Fibroblast of skin of abdomen (primary cell): ENCODE results near the gene CD300H.
"Not testable (repeated sequence)": the region's sequence is repeated elsewhere in the genome, so short reads cannot be mapped to it uniquely, and the experiment has no call there.

Source experiments
- DNase-seq: peaks from one replicate; pipeline ENCODE4 v3.0.0-alpha.2; 2013

CD300H gene

DNA sequence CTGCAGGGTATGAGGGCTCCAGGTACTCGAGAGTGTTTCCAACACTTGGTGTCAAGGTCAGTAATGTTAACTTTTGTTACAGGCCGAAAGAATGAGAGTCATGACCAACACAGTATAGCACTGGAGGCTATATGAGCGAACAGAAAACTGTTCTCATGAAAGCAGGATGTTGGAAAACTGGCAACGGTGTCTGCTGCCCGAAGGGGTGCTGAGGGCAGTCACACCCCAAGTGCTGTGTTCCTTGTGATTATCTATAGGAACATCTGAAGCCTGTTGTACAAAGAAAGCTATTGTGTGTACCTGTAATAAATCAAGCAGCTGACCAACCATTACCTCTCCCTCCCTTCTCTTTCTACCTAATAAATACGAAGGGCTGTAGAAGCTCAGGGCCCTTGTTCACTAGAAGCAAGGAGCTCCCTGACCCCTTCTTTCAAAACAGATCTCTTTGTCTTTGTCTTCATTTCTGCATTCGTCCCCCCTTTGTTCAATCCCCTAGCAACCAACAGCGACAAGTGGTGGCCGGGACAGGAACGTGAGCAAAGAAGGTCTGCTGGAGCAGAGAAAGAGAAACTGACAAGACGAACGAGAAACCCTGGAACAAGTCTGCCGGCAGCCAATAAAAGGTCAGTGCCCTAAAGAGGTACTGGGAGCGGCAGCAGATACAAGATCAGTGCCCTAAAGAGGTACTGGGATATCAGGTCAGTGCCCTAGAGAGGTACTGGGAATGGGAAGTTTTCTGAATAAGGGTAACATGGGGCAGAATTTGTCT is 17.2 kb upstream of the CD300H start:
- no peak for DNase-seq

DNA sequence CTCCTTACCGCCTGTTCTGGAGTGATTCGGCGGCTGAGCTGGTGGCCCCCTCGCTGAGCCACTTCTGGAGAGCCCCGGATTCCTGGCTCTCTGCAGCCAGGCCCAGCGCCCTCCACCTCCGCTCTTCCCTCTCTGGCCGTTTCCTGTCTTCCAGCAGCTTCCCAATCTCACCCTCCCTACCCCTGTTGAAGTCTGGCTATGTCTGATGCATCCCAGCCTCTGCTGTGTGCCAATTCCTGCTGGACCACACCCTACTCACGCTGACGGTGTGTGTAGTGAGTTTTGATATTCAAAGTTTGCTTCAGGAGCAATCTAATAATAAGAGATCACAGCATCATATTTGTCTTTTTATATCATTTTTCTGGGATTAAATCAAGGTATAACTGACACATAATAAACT is 15.3 kb upstream of the CD300H start:
- no peak for DNase-seq

DNA sequence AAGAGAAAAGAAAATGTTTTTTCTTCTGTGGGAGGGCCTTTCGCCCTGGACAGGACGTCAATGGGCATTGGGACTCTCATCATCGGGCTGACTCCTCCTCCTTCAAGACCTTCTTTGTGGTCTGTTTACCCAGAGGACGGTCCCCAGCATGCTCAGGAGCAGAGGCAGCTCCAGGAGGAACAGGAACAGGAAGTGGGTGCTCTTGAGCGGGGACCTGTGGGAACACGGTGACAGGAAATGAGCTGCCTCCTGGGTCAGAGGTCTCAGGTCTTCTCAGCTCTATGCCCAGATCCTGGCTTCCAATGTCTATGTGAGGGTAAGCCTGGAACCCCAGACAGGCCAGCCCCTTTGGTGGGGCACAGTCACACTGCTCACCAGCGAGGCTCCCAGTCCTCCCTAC is 12.6 kb upstream of the CD300H start:
- no peak for DNase-seq

DNA sequence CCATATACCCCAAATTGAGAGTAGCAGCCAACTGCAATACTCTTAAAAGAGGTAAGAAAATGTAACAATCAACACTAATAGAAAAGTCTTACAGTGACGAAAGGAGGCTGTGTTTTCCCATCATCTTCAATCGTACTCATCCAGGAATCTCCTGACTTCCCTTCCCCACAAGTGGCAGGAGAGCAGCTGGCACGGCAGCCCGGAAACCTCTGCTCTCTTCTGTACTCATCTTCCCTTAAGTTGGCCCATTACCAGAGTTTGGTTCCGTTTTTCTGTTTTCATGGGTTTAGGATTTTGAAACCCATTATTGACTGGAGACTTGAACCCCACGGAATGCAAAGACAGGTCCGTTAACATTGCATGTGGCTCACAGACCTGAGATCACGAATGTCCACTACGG is 11.7 kb upstream of the CD300H start:
- DNase-seq = no peak

DNA sequence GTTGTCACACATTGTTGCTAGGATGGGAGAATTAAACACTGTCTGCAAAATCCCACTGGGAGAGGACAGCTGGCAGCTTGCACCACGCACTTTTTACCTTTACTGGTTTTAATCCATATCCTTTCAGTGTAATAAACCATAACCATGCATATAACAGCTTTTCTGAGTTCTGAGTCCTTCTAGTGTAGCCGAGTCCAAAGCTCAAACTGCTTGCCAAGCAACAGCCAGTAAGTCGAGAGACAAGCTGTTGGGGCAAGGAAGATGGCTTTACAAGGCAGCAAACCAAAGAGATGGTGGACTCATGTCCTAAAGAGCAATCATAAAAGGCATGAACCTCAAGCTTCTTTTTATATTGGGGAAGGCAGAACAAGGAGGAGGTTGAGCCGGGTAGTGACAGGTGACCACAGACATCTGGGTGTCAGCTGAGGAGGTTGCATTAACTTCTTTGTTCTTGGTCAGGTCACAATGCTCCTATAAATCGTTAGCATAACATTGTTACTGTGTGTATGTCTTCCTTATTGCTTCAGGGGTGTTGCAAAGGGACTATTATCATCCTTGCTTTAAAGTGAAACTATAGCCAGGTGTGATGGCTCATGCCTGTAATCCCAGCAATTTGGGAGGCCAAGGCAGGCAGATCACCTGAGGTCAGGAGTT is 7.3 kb upstream of the CD300H start:
- no peak for DNase-seq

DNA sequence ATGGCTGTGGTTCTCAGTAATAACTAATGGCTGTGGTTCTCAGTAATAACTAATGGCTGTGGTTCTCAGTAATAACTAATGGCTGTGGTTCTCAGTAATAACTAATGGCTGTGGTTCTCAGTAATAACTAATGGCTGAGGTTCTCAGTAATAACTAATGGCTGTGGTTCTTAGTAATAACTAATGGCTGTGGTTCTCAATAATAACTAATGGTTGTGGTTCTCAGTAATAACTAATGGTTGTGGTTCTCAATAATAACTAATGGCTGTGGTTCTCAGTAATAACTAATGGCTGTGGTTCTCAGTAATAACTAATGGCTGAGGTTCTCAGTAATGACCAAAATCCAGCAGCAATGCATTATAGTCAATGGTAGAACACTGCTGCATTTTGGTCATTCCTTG is 6.3 kb upstream of the CD300H start:
- not testable (repeated sequence) for DNase-seq

DNA sequence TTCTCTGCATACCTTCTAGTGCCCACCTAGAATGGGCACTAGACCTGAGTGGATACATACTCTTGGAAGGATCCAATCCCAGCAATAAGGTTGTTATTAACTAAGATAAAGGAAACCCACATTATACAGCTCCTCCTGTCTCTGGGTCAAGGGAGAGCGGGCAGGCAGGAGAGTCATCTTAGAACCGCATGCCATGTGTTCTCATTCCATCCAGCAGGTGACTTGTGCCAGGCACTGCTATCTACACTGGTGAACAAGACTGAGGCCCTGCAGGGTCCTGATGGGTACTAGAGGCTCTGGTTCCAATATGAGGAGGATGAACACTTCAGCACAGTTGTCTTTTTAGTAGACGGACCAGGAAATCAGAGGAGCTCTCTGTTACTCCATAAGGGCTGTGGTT is 5.9 kb upstream of the CD300H start:
- DNase-seq = no peak

DNA sequence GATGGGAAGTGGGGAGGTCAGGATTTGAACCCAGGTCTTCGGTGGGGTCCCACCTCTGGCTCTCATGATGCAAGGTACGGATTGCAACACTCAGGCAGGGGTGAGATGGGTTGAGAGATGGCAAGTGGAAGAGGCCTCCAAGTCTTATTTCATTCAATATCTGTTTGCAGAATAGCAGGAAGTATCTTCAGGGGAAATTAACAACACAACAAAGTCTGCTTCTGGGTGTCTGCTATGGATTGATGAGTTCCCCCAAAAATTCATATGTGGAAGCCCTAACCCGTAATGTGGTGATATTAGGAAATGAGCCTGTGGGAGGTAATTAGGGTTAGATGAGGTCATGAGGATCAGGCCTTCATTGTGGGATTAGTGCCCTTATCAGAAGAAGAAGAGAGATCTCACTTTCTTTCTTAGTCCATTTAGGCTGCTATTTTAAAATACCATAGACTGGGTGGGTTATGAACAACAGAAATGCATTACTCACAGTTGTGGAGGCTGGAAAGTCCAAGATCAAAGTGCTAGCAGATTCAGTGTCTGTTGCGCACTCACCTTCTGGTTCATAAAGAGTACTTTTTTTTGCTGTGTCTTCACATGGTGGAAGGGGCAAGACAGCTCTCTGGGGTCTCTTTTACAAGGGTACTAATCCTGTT is 4.4 kb upstream of the CD300H start:
- DNase-seq = no peak

DNA sequence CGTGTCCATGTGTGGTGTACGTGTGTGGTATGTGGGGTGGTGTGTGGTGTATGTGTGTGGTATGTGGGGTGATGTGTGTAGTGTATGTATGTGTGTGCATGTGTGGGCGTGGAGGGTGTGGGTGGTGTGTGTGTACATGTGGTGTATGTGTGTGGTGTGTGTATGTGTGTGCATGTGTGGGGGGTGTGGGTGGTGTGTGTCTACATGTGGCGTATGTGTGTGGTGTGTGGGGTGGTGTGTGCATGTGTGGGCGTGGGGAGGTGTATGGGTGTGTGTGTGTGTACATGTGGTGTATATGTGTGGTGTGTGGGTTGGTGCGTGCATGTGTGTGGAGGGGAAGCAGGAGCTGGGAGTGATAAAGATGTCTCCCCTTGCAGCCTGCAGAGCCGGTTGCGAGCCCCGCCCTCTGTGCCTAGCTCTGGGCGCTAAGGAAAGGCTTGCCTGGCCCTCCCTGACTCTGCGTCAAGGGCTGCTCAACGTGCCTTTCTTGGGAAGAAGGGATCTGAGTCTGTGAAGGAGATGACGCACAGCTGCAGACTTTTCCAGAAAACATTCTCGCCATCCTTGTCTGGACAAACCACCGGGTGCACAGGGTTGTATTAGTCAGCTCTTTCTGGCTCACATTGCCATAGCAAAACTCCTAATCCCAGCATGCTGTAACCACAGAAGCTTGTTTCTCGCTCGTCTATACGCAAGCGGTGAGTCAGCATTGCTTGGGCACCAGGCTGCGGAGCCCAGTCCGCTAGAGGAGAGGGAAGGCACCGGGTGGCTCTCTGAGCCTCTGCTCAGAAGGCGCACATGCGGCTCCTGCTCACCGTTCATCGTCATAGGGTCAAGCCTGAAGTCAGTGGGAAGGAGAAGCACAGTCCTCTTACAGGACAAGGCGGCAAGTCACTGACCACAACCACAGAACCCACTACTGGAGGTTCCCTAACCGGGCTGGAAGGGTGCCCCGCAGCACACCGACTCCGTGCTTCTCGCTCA is 2.0 kb upstream of the CD300H start:
- peak; percentile 95 for DNase-seq

DNA sequence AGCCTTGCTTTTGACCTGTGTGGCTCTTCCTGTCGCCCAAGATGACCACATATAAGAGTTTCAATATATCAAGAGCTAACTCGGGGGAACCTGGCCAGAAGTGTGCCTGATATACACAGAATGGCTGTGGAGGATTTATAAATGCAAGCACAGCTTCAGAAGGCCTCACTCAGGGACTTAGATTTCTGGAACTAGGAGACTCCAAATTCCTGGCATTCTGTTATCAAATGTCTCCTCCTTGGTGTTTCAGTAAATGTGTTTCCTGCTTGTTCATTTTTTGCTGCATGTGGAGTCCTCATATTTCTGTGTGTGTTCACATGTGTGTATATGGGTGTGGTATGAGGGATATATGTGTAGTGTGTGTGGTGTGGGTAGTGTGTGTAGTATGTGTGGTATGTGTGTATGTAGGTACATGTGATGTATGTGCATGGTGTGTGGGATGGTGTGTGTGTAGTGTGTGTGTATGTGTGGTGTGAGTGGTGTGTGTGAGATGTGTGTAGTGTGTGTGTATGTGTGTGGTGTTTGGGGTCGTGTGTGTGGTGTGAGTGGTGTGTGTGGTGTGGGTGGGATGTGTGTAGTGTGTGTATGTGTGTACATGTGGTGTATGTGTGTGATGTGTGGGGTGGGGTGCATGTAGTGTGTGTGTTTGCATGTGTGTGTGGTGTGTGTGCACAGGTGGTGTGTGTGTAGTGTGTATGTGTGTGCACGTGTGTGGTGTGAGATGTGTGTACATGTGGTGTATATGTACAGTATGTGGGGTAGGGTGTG is 981 bp upstream of the CD300H start:
- peak; percentile 41 for DNase-seq

DNA sequence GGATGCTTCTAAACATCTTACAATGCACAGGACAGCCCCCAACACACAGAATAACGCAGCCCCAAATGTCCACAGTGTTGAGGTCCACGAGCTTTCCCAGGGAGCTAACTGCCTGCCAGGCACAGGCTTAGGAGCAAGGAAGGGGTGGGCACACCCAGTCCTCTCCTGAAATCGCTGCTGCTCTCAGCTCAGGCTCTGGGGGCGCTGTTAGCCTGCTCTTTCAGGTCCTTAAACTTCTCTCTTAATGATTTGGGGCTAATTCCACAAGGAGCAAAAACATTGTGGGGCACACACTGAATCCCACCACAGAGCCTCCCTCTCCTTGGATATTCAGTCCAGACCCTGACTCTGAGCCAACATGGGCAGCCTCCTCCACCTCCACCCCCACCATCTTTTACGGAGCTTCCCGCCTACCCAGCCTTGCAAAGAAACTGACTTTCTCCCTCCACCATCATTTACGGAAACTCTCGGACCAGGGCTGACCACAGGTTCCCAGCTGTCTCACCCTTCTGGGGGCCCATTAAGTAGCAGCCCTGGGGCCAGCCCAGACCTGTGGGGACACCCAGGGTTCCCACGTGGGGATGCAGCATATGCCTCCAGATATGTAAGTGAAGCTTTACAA is 1.1 kb downstream of the CD300H start:
- no peak for DNase-seq

DNA sequence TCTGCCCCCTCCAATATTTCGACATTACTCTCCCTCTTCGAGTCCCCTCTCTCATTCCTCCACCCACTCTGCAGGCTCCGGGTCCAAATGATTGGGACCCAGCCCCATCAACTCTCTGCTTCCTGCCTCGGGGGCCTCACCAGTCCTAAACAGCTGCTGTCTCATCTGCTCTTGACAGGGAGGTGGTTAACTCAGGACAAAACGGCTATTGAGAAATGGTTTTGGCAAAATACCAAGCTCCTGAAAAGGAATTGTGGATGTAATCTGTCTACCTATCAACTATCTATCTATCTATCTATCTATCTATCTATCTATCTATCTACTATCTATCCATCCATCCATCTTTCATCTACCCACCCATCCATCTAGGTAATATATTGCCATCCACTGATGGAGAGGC is 2.2 kb downstream of the CD300H start:
- no peak for DNase-seq

DNA sequence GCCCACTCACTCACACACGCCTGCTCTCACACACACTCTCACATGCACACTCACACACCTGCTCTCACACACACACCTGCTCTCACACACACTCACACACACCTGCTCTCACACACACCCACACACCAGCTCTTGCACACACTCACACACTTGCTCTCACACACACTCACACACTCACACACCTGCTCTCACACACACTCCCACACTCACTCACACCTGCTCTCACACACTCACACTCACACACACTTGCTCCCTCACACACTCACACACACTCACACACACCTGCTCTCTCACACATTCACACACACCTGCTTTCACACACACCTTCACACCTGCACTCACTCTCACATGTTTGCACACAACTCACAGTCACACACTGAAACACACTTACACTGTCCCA is 4.0 kb downstream of the CD300H start:
- DNase-seq = no peak

DNA sequence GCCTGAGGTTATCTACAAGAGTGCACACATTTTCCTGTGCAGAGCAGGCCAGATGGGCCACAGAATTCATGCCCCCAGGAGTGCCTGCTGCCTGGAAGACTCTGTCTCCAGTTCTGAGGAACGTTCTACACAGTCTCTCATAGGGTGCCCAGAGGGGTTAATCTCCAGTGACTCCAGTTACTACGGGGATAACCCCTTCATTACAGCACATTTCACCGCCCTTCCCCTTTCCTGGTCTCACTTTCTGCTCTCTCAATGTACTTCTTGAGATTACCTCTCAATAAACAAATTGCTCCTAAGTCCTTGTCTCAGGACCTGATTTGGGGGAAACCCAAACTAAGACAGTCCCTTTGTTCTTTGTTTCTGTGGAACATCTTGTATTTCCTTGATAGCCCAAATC is 5.7 kb downstream of the CD300H start:
- no peak for DNase-seq

DNA sequence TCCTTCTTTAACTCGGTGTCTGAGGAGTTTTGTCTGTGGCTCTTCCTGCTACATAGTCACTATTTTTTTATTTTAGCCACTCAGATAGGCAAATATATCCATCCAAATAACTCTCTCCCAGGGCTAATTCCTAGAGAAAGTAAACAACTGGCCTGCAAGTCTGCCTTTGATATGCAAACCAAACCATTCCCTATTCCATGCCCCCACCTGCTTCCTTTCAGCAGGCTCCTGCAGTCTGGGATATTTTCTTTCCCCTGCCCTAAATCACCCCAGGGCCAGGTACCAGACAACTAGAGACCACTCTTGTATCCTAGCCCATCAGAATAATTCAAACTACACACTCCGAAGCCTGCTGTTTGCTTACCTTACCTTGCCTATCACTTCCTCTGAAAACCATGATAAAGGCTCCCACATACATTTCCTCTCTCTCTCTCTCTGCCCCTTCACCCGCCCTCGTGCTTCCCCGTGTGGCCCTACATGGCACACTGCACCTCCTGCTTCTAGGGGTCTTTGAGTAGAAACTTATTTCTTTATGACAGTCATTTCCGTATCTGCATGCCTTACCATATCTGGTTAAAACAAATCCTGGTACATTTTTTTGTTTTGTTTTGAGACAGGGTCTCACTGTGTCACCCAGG is 8.3 kb downstream of the CD300H start:
- no peak for DNase-seq

DNA sequence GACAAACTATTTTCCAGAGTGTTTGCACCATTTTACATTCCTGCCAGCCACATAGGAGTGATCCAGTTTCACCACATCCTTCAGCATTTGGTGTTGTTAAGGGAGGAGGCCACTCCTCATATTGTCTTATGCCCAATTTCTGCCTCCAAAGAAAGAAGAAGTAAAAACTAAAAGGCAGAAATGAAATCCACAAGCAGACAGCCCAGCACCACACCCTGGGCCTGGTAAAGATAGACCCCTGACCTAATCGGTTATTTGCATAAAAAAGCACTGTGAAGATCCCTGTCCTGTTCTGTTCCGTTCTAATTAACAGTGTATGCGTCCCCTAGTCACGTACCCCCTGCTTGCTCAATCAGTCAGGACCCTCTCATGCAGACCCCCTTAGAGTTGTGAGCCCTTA is 8.9 kb downstream of the CD300H start:
- DNase-seq = not testable (repeated sequence)

DNA sequence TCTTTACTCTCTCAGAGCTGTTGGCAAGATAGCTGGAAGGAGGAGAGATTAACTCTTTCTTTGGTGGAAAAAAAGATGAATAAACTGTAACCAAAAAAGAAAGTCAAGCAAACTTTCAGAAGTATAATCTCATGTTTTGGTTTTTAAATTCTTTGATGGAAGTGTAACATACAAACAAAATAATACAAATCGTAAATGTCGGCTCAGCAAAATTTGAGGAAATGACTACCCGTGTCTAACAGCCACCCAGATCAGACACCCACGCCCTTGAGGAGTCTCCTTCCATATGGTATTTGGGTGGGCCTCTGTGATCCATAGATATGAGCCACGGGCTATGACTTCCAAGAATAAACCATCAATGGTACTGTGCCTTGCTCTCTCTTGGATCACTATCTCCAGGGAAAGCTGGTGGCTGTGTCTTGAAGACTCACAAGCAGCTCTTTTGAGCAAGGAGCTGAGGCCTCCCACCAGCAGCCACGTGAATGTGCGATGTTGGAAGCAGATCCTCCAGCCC is 11.8 kb downstream of the CD300H start:
- no peak for DNase-seq

DNA sequence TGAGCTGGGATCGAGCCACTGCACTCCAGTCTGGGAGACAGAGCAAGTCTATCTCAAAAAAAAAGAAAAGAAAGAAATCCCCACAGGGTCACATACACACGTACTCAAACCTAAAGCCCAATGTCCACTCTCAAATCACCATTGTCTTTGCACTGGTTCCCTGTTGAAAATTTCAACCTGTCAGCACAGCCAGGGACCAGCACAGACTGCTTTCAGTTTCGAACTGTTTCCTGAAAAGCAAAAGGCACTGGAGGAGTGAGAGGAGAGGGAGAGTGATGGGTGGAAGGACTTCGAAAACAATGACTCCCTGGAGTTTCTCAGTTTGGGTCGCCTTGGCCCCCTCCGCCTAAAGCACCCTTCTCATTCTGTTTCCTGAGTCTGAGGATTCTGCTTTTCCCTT is 12.4 kb downstream of the CD300H start:
- DNase-seq = no peak

DNA sequence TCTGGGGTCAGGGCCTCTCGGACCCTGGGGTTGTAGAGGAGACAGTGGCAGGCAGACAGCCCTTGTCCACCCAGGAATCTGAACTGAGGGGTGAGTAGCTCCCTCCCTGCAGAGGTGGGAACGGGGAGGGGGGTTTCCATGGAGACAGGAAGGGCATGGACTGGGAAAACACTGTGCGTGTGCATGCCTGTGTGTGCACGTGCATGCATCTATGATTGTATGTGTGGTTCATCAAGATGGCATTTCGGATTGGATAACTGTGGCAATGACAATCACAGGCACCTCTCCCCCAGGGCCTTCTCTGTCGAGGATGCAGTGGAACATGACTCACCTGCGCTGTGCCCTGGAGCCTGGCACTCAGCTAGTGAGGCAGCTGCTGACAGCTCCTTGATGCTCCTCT is 15.3 kb downstream of the CD300H start:
- DNase-seq = no peak

DNA sequence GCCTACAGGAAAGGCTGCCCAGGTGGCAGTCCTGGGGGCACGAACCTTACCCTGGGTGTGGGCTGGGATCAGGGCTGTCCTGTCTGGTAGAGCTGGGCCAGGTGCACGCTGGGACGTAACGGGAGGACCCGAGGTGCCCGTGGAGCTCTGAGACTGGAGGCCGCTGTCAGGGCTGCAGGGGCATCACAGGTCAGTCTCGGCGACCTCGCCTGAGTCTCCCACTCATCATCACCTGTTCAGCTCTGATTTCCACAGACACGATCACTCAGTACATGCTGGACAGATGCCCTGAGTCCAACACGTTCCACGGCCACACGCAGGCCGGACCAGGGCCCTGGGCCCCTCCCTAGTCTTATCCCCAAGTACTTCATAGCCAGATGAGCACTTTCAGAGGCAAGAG is 16.7 kb downstream of the CD300H start:
- DNase-seq = no peak

DNA sequence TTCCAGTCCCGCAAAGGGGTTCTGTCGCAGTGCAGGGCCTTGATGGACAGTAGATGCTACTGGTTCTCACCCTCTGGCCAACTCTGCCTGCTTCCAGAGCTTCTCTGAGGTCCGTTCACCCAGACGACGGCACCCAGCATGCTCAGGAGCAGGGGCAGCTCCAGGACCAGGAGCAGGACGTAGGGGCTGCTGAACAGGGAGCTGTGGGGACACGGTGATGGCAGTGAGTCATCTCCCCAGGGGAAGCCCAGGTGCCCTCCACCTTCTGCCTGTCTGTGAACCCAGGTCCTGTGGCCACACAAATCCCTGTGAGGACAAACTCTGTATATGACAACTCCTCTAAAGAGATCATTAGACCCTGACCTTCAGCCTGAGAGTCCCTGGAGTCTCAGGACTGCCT is 18.0 kb downstream of the CD300H start:
- DNase-seq = no peak
